ENCODE measurements around the gene RPS6KA3. TPM values are rescaled to one million over a fixed set of nuclear protein-coding genes. Genes with fewer than 3 reads are reported as not detected.

RPS6KA3 gene
- total RNA-seq, 1 experiment from 2014 or later, result 31.9 TPM

GRCh38 chrX:20294957-20295356 is 28.2 kb upstream of the RPS6KA3 start:
- intact Hi-C loops (cut with micrococcal nuclease), result no loop called here
- no peaks in the 10 kb centered on the region for H3K9me3 Mint-ChIP-seq (ENCODE audit: unreplicated experiment)
- H3K36me3 Mint-ChIP-seq (ENCODE audit: insufficient read depth, unreplicated experiment), result no peaks in the 10 kb centered on the region
- H3K4me1 Mint-ChIP-seq (ENCODE audit: insufficient read depth, unreplicated experiment), result no peaks in the 10 kb centered on the region
- ChIA-PET CTCF (no interaction called here), POLR2A (no interaction called here)
- H3K27me3 Mint-ChIP-seq (ENCODE audit: insufficient read depth, unreplicated experiment), result peaks cover 58% of the 10 kb centered on the region
- H3K4me3 Mint-ChIP-seq (ENCODE audit: unreplicated experiment), result no peak overlapping the region
- BruUV-seq (replicated peaks), result no TSS peak
- no peak for TF ChIP-seq CTCF (IDR thresholded peaks at IDR 0.05; ENCODE audit: unreplicated experiment)
- no peak for DNase-seq (ENCODE audit: unreplicated experiment)
- H3K27ac Mint-ChIP-seq (ENCODE audit: low read depth, unreplicated experiment), result no peak overlapping the region

- H3K4me3 Mint-ChIP-seq (ENCODE audit: unreplicated experiment), result no peak overlapping the region
- TF ChIP-seq CTCF (IDR thresholded peaks at IDR 0.05; ENCODE audit: unreplicated experiment), result no peak
- DNase-seq (ENCODE audit: unreplicated experiment), result no peak
- CTCF ChIA-PET, result no interaction called here
- peaks cover 64% of the 10 kb centered on the region for H3K27me3 Mint-ChIP-seq (ENCODE audit: insufficient read depth, unreplicated experiment)
- H3K36me3 Mint-ChIP-seq (ENCODE audit: insufficient read depth, unreplicated experiment), result no peaks in the 10 kb centered on the region
- H3K27ac Mint-ChIP-seq (ENCODE audit: low read depth, unreplicated experiment), result no peak overlapping the region
- no TSS peak for BruUV-seq (replicated peaks)
- H3K9me3 Mint-ChIP-seq (ENCODE audit: unreplicated experiment), result no peaks in the 10 kb centered on the region
- intact Hi-C loops (cut with micrococcal nuclease), result no loop called here
- POLR2A ChIA-PET, result no interaction called here
- no peaks in the 10 kb centered on the region for H3K4me1 Mint-ChIP-seq (ENCODE audit: insufficient read depth, unreplicated experiment)
Observed at GRCh38 chrX:20294284-20294683, 27.6 kb upstream of the RPS6KA3 start.

- ChIA-PET CTCF (no interaction called here), POLR2A (no interaction called here)
- TF ChIP-seq CTCF (IDR thresholded peaks at IDR 0.05; ENCODE audit: unreplicated experiment), result no peak
- H3K27me3 Mint-ChIP-seq (ENCODE audit: insufficient read depth, unreplicated experiment), result peaks cover 64% of the 10 kb centered on the region
- H3K4me3 Mint-ChIP-seq (ENCODE audit: unreplicated experiment), result no peak overlapping the region
- H3K36me3 Mint-ChIP-seq (ENCODE audit: insufficient read depth, unreplicated experiment), result no peaks in the 10 kb centered on the region
- intact Hi-C loops (cut with micrococcal nuclease), result no loop called here
- BruUV-seq (replicated peaks), result no TSS peak
- H3K9me3 Mint-ChIP-seq (ENCODE audit: unreplicated experiment), result no peaks in the 10 kb centered on the region
- no peak for DNase-seq (ENCODE audit: unreplicated experiment)
- no peak overlapping the region for H3K27ac Mint-ChIP-seq (ENCODE audit: low read depth, unreplicated experiment)
- H3K4me1 Mint-ChIP-seq (ENCODE audit: insufficient read depth, unreplicated experiment), result no peaks in the 10 kb centered on the region
Observed at GRCh38 chrX:20285511-20285910, 18.8 kb upstream of the RPS6KA3 start.

GRCh38 chrX:20284992-20285391 is 18.3 kb upstream of the RPS6KA3 start:
- Mint-ChIP-seq H3K4me3 (ENCODE audit: unreplicated experiment) (no peak overlapping the region), H3K9me3 (ENCODE audit: unreplicated experiment) (no peaks in the 10 kb centered on the region), H3K36me3 (ENCODE audit: insufficient read depth, unreplicated experiment) (no peaks in the 10 kb centered on the region), H3K4me1 (ENCODE audit: insufficient read depth, unreplicated experiment) (no peaks in the 10 kb centered on the region), H3K27me3 (ENCODE audit: insufficient read depth, unreplicated experiment) (peaks cover 64% of the 10 kb centered on the region), H3K27ac (ENCODE audit: low read depth, unreplicated experiment) (no peak overlapping the region)
- intact Hi-C loops (cut with micrococcal nuclease), result no loop called here
- no TSS peak for BruUV-seq (replicated peaks)
- CTCF ChIA-PET, result no interaction called here
- no peak for TF ChIP-seq CTCF (IDR thresholded peaks at IDR 0.05; ENCODE audit: unreplicated experiment)
- POLR2A ChIA-PET, result no interaction called here
- no peak for DNase-seq (ENCODE audit: unreplicated experiment)

Data from MCF 10A (cell line).